Breast epithelium (tissue), 3 donors: Measurements from ENCODE around the gene RABGEF1.

Experiments
- CTCF ChIP-seq, 3 donors: fragments of 450-650 bp; IDR thresholded peaks; one replicate each; pipeline ENCODE4 v1.5.1; 2016 to 2017; ENCODE audit warnings: antibody characterized with exemption in 3 of 3, mild to moderate bottlenecking in 3 of 3, moderate library complexity in 3 of 3
- POLR2A ChIP-seq: fragments of 450-650 bp; IDR thresholded peaks from one replicate; pipeline ENCODE4 v1.6.1; 2016; ENCODE audit warnings: antibody characterized with exemption, mild to moderate bottlenecking, moderate library complexity

GRCh38 chr7:66740302-66740979, at the start of gene RABGEF1:
- TF ChIP-seq CTCF (IDR thresholded peaks at IDR 0.05) (no peak), POLR2A (no peak)
